GM18870 (cell line): ENCODE data around the gene GHR.
"Not testable (repeated sequence)": the region's sequence is repeated elsewhere in the genome, so short reads cannot be mapped to it uniquely, and the experiment has no call there.

Experiments
- ATAC-seq: cut with Tn5 transposase; IDR thresholded peaks from one replicate; pipeline ENCODE4 v1.9.1; 2021; ENCODE audit warnings: moderate library complexity; ENCODE audit not compliant: unreplicated experiment

Gene GHR

DNA sequence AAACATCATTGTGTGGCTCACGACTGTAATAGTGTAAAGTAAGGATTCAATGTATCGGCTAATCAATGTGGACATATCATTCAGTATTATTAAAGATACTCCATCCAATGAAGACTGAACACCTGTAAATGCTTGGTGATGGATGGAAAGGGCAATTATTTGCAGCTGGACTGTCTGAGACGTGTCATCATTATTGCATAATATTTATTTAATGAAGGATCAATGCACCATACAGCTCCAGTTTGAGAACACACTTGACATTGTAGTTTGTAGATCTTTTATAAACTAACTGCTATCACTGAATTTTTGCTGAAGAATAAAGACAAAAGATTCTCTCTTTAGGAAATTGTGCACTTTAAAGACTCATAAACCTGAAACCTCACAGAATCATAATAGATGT is 215.7 kb downstream of the GHR start:
- no peak for ATAC-seq

DNA sequence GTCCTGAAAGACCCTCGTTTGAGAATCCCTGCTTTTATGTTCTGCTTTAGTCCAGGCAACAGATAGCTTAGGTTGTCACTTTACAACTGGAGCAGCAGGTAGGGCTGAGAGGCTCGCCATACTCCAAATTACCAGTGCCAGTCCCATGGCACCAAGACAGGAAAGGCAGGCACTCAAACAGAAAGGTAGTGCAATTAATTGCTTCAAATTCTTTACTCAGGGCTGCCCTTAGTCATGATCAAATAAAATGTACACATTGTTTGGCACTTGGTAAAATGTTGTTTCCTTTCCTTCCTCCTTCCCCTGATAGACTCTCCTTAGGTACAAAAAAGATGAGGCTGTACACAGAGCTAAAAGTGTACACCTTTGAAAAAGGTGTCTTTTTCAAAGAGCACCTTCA is 217.6 kb downstream of the GHR start:
- no peak for ATAC-seq

- no peak for ATAC-seq
These were observed 218.2 kb downstream of the GHR start for GRCh38 chr5:42641336-42642005.

DNA sequence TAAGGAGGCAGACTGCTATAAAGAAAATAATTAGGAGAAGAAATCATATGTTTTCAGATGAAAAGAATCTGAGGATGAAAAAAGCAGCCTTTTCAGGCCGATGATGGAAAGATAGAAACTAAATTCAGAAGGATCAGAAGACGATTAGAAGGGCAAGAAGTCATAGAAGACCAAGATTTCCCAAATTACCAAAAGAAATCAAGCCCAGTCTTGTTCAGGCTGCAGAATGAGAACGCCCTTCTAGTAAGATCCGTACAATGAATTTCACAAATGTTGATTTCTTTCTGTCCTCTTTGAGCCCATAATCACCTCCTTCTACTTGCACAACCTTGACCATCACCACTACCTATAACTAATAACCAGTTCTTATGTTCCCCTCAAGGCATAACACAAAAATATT is 218.8 kb downstream of the GHR start:
- no peak for ATAC-seq

DNA sequence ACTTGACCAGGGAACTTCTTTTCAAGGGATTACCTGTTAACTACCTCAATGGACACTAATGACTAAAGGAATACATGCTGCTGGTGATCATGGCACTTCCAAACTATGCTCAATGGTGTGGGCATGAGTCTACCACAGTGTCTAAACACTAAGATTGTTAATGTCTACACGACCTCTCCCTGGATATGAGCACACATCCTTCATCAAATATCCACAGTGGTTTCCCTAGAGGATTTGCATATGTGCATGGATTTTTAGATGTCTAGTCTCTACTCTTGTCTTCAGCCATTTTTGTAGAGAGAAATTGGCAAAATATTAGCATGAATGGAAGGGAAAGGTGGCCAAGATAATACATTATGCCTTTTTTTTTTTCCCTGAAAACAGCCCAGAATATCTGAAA is 220.1 kb downstream of the GHR start:
- ATAC-seq, result no peak

GRCh38 chr5:42645138-42645537 is 221.9 kb downstream of the GHR start:
- ATAC-seq, result no peak

DNA sequence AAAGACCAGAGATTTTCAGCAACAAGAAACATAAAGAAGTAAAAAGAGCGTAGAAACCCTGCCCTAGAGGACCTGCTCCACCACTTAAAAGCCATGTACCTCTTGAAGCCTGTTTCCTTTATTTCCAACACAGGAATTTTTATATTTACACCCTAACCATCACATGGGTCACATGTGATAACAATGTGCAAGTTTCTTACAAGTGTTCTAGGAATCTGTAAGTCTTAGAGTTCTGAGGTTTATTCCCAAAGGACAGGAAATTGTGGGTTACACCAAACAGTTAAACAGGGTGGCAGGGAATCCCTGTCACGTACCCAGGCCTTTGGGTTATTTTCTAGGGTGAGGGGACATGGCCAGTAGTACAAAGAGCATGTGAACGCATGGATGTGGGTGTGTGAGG is 224.8 kb downstream of the GHR start:
- no peak for ATAC-seq

- ATAC-seq, result no peak
These were observed 225.7 kb downstream of the GHR start for GRCh38 chr5:42648915-42649314.

GRCh38 chr5:42650084-42650483 is 226.8 kb downstream of the GHR start:
- ATAC-seq, result no peak

DNA sequence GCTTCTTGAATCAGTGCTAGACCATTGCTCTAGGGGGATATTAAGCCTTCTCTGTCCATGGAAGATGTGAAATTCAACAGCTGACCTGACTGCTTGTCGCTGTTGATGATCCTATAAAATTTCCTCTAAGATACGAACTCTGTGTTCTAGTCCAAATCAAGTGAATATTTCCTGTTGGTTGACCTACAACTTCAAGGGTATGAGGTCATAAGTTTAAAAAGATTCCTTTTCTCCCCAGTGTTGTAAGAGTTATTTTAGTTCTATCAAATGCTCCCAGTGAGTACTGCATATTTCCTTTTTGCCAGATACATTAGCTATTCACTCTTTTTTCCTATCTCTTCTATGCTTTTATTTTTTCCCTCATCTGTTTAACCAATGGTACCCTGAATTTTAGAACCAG is 230.5 kb downstream of the GHR start:
- no peak for ATAC-seq

DNA sequence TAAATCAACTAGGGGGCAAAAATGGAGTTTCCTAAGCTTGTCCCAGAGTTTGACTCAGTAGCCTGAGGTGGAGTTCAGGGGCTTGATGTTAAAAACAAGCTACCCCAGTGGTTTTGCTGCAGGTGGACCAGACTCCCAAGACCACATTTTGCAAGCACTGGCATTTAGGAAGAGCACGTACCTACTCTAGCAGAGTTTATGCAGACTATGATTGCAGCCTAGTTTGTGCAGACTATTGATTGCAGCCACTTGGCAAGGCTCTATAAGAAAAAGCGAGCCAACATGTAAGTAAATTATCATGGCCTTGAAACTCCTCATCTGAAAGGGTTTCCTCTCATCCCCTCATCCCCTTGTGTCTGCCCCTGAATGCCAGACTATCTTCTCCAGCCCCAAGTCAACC is 231.4 kb downstream of the GHR start:
- no peak for ATAC-seq

DNA sequence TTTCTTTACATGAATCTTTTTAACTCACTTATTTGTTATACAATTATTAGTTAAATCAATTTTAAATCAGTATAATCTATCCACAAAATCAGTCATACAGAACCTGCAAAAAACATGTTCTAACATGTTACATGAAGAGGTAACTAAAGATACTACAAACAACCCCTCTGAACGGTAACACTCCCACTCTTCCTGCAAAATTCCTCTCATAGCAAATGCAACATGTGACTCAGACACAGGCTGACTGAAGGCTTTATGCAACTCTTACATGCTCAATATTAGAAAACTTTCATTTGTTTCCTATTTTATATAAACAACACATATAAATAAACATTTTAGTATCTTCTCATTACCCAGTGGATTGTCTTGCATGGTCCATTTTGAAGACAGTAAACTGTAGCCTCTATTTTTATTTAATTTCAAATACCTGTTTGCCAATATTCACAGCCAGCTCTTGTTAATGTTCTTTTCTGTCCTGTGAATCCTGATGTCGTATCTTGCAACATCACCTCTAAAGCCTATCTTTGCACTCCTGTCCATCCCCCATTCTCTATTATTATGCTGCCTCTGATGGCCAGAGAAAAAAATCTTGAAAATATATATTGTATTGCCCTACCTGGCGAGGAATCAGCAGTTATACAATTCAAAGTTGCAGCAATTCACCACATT is 232.9 kb downstream of the GHR start:
- no peak for ATAC-seq

GRCh38 chr5:42656651-42657015 is 233.4 kb downstream of the GHR start:
- no peak for ATAC-seq

DNA sequence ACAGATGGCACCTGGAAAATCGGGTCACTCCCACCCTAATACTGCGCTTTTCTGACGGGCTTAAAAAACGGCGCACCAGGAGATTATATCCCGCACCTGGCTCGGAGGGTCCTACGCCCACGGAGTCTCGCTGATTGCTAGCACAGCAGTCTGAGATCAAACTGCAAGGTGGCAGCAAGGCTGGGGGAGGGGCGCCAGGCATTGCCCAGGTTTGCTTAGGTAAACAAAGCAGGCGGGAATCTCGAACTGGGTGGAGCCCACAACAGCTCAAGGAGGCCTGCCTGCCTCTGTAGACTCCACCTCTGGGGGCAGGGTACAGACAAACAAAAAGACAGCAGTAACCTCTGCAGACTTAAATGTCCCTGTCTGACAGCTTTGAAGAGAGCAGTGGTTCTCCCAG is 236.6 kb downstream of the GHR start:
- ATAC-seq, result not testable (repeated sequence)

DNA sequence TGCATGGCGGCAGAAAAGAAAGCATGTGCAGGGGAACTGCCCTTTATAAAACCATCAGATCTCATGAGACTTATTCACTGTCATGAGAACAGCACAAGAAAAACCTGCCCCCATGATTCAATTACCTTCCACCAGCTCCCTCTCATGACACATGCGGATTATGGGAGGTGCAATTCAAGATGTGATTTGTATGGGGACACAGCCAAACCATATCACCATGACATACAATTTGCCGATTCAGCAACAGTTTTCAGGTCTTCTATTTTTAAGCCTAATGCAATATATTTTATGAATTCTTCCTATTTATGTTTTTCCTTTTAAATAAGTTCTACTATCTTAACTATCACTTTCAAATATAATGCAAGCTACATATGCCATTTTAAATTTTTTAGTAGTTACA is 242.6 kb downstream of the GHR start:
- no peak for ATAC-seq

GRCh38 chr5:42666869-42667268 is 243.6 kb downstream of the GHR start:
- no peak for ATAC-seq

- no peak for ATAC-seq
These were observed 245.0 kb downstream of the GHR start for GRCh38 chr5:42668254-42668653.

- no peak for ATAC-seq
These were observed 249.7 kb downstream of the GHR start for GRCh38 chr5:42672925-42673324.

DNA sequence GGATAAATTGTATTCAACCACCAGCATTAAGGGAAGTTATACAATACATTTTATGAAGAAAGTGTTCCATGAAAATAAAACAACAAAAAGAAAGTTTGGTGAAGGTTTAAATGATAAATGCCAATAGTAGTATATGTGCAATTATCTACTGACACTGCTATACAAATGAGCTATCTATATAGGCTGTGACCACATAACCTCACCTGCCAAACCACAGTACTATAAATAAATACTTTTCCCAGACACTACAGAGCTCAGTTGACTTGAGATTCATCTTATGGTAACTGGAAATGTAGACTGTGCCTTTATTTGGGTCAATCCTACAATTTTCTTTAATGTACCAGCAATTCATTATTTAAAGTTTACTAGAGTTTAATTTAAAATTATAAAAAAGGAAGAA is 252.4 kb downstream of the GHR start:
- ATAC-seq, result no peak

- no peak for ATAC-seq
These were observed 253.1 kb downstream of the GHR start for GRCh38 chr5:42676362-42676761.

- no peak for ATAC-seq
These were observed 254.1 kb downstream of the GHR start for GRCh38 chr5:42677156-42677842.

- no peak for ATAC-seq
These were observed 256.8 kb downstream of the GHR start for GRCh38 chr5:42680046-42680445.
